Peyer's patch (tissue), 4 donors: ENCODE measurements around the gene KYAT1. TPM values are rescaled to one million over a fixed set of nuclear protein-coding genes. Genes with fewer than 3 reads are reported as not detected.

Experiments
- DNase-seq, 3 donors: peaks; one replicate each; pipeline ENCODE4 v3.0.0-alpha.2; 2017 to 2019
- H3K27ac ChIP-seq, 4 donors: fragments of 200-600 bp; sonication (generic); one replicate each; pipeline ENCODE4 v1.5.1; 2016 to 2019
- H3K27me3 ChIP-seq, 2 donors: fragments of 200-600 bp; sonication (generic); one replicate each; pipeline ENCODE4 v1.5.1; 2019
- H3K36me3 ChIP-seq, 3 donors: fragments of 200-600 bp; sonication (generic); one replicate each; pipeline ENCODE4 v1.5.1; 2016 to 2019
- H3K4me1 ChIP-seq, 4 donors: fragments of 200-600 bp; sonication (generic); one replicate each; pipeline ENCODE4 v1.5.1; 2016 to 2019
- H3K4me3 ChIP-seq, 4 donors: fragments of 200-600 bp; sonication (generic); 1 replicate in 3 of 4; 2 replicates in 1 of 4; pipeline ENCODE4 v1.5.1; 2016 to 2019; ENCODE audit warnings: mild to moderate bottlenecking in 1 of 4
- H3K9me3 ChIP-seq, 4 donors: fragments of 200-600 bp; sonication (generic); one replicate each; pipeline ENCODE4 v1.5.1; 2016 to 2019; ENCODE audit warnings: mild to moderate bottlenecking in 1 of 4
- POLR2A ChIP-seq, 2 donors: fragments of 450-650 bp; IDR thresholded peaks; one replicate each; pipeline ENCODE4 v1.5.1; 2017; ENCODE audit warnings: antibody characterized with exemption in 2 of 2, mild to moderate bottlenecking in 2 of 2, moderate library complexity in 2 of 2
- total RNA-seq, 4 donors: library from RNA; depleted of rRNA; stranded (reverse); fragments of >200 nt; gene quantifications; one replicate each; pipeline ENCODE4 v1.1.0, GENCODE V29; 2016
- TF ChIP-seq, protein P1 (sequence below), 6 experiments: fragments of 450-650 bp in 4 of 6; fragments of 200-600 bp in 2 of 6; sonication (generic) in 1 of 6; IDR thresholded peaks; one replicate each; pipeline ENCODE4 v1.5.1; 2017 to 2019; ENCODE audit warnings: antibody characterized with exemption in 6 of 6, mild to moderate bottlenecking in 3 of 6, moderate library complexity in 1 of 6

The KYAT1 gene
- total RNA-seq, 4 donors from 2014 or later = 4.6 to 14.9 (median 8.7) TPM

DNA sequence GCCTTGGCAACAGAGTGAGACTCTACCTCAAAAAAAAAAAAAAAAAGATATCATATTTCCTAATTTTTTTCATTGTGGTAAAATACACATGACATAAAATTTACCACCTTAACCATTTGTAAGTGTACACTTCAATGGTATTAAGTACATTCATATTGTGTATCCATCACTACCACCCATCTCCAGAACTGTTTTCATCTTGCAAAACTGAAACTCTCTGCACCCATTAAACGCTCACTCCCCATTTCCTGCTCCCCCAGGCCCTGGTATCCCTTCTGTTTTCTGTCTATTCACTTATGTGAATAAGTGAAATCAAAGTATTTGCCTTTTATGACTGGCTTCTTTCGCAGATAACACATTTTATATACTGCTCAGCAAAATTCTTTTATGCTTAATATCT, 13.0 kb upstream of the KYAT1 start:
- DNase-seq = no peak
- no peak overlapping the region for H3K27ac ChIP-seq
- TF ChIP-seq, protein P1, sequence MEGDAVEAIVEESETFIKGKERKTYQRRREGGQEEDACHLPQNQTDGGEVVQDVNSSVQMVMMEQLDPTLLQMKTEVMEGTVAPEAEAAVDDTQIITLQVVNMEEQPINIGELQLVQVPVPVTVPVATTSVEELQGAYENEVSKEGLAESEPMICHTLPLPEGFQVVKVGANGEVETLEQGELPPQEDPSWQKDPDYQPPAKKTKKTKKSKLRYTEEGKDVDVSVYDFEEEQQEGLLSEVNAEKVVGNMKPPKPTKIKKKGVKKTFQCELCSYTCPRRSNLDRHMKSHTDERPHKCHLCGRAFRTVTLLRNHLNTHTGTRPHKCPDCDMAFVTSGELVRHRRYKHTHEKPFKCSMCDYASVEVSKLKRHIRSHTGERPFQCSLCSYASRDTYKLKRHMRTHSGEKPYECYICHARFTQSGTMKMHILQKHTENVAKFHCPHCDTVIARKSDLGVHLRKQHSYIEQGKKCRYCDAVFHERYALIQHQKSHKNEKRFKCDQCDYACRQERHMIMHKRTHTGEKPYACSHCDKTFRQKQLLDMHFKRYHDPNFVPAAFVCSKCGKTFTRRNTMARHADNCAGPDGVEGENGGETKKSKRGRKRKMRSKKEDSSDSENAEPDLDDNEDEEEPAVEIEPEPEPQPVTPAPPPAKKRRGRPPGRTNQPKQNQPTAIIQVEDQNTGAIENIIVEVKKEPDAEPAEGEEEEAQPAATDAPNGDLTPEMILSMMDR (IDR thresholded peaks at IDR 0.05) = no peak
- no peak for TF ChIP-seq POLR2A (IDR thresholded peaks at IDR 0.05)
- no peak overlapping the region for H3K4me3 ChIP-seq
- peaks cover 0 to 42% (median 0%) of the 10 kb centered on the region in 3 donors for H3K36me3 ChIP-seq
- H3K27me3 ChIP-seq = no peaks in the 10 kb centered on the region
- peaks cover 0 to 23% (median 6%) of the 10 kb centered on the region in 4 donors for H3K4me1 ChIP-seq
- no peaks in the 10 kb centered on the region for H3K9me3 ChIP-seq

DNA sequence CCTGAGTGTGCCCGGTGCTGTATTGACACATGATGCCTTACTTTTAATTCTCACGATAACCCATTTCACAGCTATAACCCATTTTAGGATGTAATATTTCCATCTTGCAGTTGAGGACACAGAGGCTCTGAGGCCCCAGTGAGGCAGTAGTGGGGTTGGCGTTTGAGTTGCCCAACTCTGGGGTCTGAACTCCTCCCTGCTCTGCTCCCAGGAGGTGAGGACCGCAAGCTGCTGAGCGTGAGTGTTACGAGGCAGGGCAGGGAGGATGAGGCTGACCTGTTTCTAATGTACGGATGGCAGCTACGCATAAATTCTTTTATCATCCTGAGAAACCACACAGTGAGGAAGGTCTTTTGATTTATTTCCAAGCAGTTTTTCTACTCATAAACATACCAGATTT, 11.6 kb upstream of the KYAT1 start:
- TF ChIP-seq POLR2A (IDR thresholded peaks at IDR 0.05) = no peak
- TF ChIP-seq, protein P1 (IDR thresholded peaks at IDR 0.05) = no peak
- no peak for DNase-seq
- H3K36me3 ChIP-seq = peaks cover 0 to 43% (median 0%) of the 10 kb centered on the region in 3 donors
- no peaks in the 10 kb centered on the region for H3K27me3 ChIP-seq
- no peaks in the 10 kb centered on the region for H3K9me3 ChIP-seq
- H3K4me1 ChIP-seq = peaks cover 0 to 26% (median 3%) of the 10 kb centered on the region in 4 donors
- H3K4me3 ChIP-seq = no peak overlapping the region
- H3K27ac ChIP-seq = peak overlapping the region; percentile 32 to 89 (median 62)

DNA sequence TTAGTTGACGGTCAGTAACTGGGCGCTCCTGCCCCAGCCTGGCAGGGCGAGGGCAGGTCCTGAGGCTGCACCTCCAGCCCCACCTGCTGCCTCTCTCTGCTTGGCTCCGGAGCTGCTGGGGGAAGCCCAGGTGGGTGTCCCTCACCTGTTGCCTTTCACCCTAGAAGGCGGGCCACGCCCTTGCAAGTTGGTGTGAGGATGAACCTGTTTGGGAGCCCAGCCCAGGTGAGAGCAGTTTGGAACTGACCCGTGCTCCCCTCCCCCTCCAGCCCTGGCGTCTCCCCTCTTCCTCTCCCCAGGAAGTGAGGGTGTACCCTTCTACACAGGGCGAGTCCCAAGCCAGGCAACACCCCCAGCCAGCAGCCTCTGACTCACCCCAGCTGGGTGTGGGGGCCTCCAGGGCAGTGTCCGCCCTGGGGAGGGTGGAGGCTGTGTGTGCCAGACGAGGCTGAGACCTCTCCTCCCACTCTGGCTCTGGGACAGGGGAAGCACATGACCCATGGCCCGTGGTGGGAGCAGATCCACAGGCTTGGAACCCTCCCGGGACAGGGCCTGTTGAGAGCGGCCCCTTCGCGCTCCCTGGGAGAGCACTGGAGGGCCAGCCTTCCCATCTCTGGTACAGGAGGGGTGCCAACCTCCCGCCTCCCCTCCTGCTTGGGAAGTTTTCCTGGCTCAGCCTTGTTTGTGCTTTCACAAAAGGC, 10.6 kb upstream of the KYAT1 start:
- Histone ChIP-seq H3K9me3 (no peaks in the 10 kb centered on the region), H3K4me3 (peak overlapping the region in 2 of 4 donors; percentile 5 to 8), H3K36me3 (peaks cover 0 to 48% (median 0%) of the 10 kb centered on the region in 3 donors), H3K27me3 (no peaks in the 10 kb centered on the region), H3K27ac (peak overlapping the region; percentile 32 to 89 (median 62)), H3K4me1 (peaks cover 0 to 31% (median 3%) of the 10 kb centered on the region in 4 donors)
- no peak for TF ChIP-seq POLR2A (IDR thresholded peaks at IDR 0.05)
- TF ChIP-seq, protein P1 (IDR thresholded peaks at IDR 0.05) = no peak
- peak in 2 of 3 donors; percentile 87 to 90 for DNase-seq

DNA sequence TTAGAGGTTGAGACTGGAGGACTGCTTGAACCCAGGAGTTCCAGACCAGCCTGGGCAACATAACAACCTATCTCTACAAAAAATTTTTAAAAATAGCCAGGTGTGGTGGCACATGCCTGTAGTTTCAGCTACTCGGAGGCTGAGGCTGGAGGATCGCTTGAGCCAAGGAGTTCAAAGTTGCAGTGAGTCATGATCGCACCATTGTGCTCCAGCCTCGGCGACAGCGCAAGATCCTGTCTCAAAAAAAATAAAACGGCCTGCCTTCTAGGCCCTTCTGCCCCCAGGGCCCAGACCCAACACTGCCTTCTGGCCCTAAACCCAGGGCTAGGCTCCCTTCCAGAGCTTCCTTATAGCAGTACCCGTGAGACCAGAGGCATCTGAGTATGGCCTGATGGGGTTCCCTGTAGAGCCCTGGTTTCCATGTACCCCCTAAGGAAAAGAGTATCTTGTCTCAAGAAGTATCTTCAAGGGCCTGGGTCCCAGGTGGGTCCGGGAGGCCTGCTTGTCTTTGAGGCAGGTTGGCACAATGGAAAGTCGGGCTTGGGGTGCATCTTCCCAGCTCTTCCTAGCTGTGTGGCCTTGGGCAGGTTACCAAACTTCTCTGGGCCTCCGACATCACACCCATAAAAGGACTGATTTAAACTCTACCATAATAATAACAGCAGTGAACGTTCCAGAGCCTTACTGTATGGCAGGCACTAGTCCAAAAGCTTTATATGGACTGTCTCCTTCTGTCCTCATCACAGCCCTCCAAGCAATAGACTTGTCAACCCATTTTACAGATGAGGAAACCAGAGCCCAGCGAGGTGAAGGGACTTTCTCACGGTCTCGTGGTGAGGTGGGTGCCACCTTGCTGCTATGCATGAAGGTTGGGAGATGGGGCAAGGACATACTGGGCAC, 9.8 kb upstream of the KYAT1 start:
- Histone ChIP-seq H3K36me3 (peaks cover 0 to 47% (median 0%) of the 10 kb centered on the region in 3 donors), H3K27me3 (no peaks in the 10 kb centered on the region), H3K9me3 (no peaks in the 10 kb centered on the region), H3K27ac (peak overlapping the region; percentile 32 to 89 (median 62)), H3K4me1 (peaks cover 0 to 36% (median 3%) of the 10 kb centered on the region in 4 donors), H3K4me3 (peak overlapping the region in 1 of 4 donors; percentile 5)
- no peak for DNase-seq
- TF ChIP-seq, protein P1 (IDR thresholded peaks at IDR 0.05) = no peak
- no peak for TF ChIP-seq POLR2A (IDR thresholded peaks at IDR 0.05)

DNA sequence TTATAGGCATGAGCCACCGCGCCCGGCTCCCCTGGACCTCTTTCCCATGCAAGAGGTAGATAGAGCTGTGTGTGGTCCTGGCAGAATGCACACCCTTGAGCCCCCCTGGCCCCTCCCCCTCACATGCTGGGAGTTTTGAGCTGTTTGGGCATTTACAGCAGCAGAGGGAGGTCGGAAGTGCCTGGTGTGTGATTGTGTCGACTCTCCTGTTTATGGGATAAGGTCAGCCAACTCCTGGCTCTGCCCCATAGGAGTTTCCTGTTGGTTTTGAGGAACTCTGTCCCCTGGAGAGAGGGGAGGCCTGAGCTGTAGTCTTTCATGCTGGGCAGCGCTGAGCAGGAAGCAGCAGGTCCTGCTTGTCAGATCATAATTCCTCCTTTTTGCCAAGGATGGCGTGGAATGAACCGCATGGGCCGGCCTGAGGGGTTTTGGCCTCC, 6.2 kb upstream of the KYAT1 start:
- H3K9me3 ChIP-seq = no peaks in the 10 kb centered on the region
- peaks cover 0 to 29% (median 0%) of the 10 kb centered on the region in 3 donors for H3K36me3 ChIP-seq
- no peak overlapping the region for H3K4me3 ChIP-seq
- peaks cover 2 to 55% (median 7%) of the 10 kb centered on the region in 4 donors for H3K4me1 ChIP-seq
- peak overlapping the region in 3 of 4 donors; percentile 1 to 25 (median 18) for H3K27ac ChIP-seq
- H3K27me3 ChIP-seq = no peaks in the 10 kb centered on the region
- no peak for DNase-seq
- no peak for TF ChIP-seq POLR2A (IDR thresholded peaks at IDR 0.05)
- TF ChIP-seq, protein P1 (IDR thresholded peaks at IDR 0.05) = no peak
